ENCODE results near the gene RAB11FIP4. TPM values are rescaled to one million over a fixed set of nuclear protein-coding genes. Genes with fewer than 3 reads are reported as not detected.

Gene RAB11FIP4
- total and polyA plus RNA-seq, 12 donors = 1.6 to 13.9 (median 8.4) TPM

- Histone ChIP-seq H3K9me3 (no peaks in the 10 kb centered on the region), H3K27me3 (no peaks in the 10 kb centered on the region), H3K36me3 (no peaks in the 10 kb centered on the region), H3K4me1 (peaks cover 5 to 21% (median 9%) of the 10 kb centered on the region in 9 donors), H3K27ac (peak overlapping the region in 1 of 10 donors; percentile 39), H3K4me3 (no peak overlapping the region)
- DNase-seq (no peak), ATAC-seq (no peak)
- intact Hi-C loops (cut with DNase I) = no loop called here
- no peak for TF ChIP-seq CTCF (IDR thresholded peaks at IDR 0.05)
- 46 to 50% methylated on average over 2 of the region's 2 CpGs for WGBS, 2 donors
These were observed 78.5 kb downstream of the RAB11FIP4 start for GRCh38 chr17:31469959-31470358.

- 93 to 96% methylated on average over 2 of the region's 2 CpGs for WGBS, 2 donors
- ATAC-seq (no peak), DNase-seq (no peak)
- intact Hi-C loops (cut with DNase I) = no loop called here
- Histone ChIP-seq H3K4me3 (no peak overlapping the region), H3K27ac (no peak overlapping the region), H3K9me3 (no peaks in the 10 kb centered on the region), H3K27me3 (no peaks in the 10 kb centered on the region), H3K4me1 (peaks cover 5 to 21% (median 9%) of the 10 kb centered on the region in 9 donors), H3K36me3 (no peaks in the 10 kb centered on the region)
- TF ChIP-seq CTCF (IDR thresholded peaks at IDR 0.05) = no peak
These were observed 79.1 kb downstream of the RAB11FIP4 start for GRCh38 chr17:31470592-31470991.

- no peak overlapping the region for H3K4me3 ChIP-seq
- WGBS, 2 donors = 84 to 88% methylated on average over 14 of the region's 14 CpGs
- no peaks in the 10 kb centered on the region for H3K9me3 ChIP-seq
- H3K4me1 ChIP-seq = peaks cover 5 to 18% (median 8%) of the 10 kb centered on the region in 9 donors
- H3K27ac ChIP-seq = no peak overlapping the region
- H3K27me3 ChIP-seq = peaks cover 0 to 7% (median 0%) of the 10 kb centered on the region in 7 donors
- no peaks in the 10 kb centered on the region for H3K36me3 ChIP-seq
- ATAC-seq (no peak), DNase-seq (no peak)
- intact Hi-C loops (cut with DNase I) = no loop called here
- TF ChIP-seq CTCF (IDR thresholded peaks at IDR 0.05) = no peak
These were observed 80.7 kb downstream of the RAB11FIP4 start for GRCh38 chr17:31472137-31472536.

GRCh38 chr17:31475378-31476162 is 84.1 kb downstream of the RAB11FIP4 start:
- 75 to 81% methylated on average over 16 of the region's 16 CpGs for WGBS, 2 donors
- no peak for ATAC-seq

More at GRCh38 chr17:31475378-31476162, 84.1 kb downstream of the RAB11FIP4 start:
- H3K4me1 ChIP-seq = peaks cover 0 to 3% (median 0%) of the 10 kb centered on the region in 9 donors
- peaks cover 0 to 9% (median 0%) of the 10 kb centered on the region in 7 donors for H3K27me3 ChIP-seq
- H3K9me3 ChIP-seq = no peaks in the 10 kb centered on the region
- H3K36me3 ChIP-seq = no peaks in the 10 kb centered on the region
- intact Hi-C loops (cut with DNase I) = no loop called here
- DNase-seq = no peak
- no peak overlapping the region for H3K27ac ChIP-seq
- TF ChIP-seq CTCF (IDR thresholded peaks at IDR 0.05) = no peak
- H3K4me3 ChIP-seq = no peak overlapping the region

Data from heart right ventricle (tissue), 16 donors.